Renal pelvis (tissue), 4 donors: ENCODE measurements around the gene C4B. TPM values are rescaled to one million over a fixed set of nuclear protein-coding genes. Genes with fewer than 3 reads are reported as not detected.
"Not testable (repeated sequence)": the region's sequence is repeated elsewhere in the genome, so short reads cannot be mapped to it uniquely, and the experiment has no call there.

Experiments used
- DNase-seq: peaks from one replicate; pipeline ENCODE4 v3.0.0-alpha.2; 2013
- polyA plus RNA-seq, 3 donors: library from polyadenylated mRNA; unstranded; fragments of 120-200 nt; gene quantifications; one replicate each; pipeline ENCODE4 v1.2.1, GENCODE V29; 2013; ENCODE audit not compliant: insufficient read length in 3 of 3

Gene C4B
- polyA plus RNA-seq, 3 donors, result 21.3 to 27.5 (median 22.2) TPM

DNA sequence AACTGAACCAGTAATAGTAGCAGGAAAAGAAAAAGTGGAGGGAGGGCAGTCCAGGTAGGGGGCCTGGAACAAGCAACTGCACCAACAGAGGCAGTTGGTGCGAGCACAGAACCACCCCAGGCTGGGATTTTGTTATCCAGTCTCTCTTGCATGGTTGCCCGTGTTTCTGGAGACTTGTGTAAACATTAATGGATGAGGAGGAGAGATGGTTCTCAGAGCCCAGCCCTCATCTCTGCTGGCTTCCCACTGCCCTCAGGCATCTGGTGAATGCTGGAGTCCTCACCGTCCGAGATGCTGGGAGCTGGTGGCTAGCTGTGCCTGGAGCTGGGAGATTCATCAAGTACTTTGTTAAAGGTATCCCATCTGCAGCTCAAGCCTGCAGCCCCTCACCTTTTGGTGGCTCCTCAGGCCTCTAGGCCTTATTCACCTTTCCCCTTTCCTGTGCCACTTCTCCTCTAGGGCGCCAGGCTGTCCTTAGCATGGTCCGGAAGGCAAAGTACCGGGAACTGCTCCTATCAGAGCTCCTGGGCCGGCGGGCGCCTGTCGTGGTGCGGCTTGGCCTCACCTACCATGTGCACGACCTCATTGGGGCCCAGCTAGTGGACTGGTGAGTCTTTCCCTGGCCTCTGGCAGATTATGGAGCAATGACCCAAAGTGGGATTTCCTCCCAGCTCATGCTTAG is 34.3 kb upstream of the C4B start:
- DNase-seq, result not testable (repeated sequence)

GRCh38 chr6:31980998-31981397 is 33.6 kb upstream of the C4B start:
- not testable (repeated sequence) for DNase-seq

DNA sequence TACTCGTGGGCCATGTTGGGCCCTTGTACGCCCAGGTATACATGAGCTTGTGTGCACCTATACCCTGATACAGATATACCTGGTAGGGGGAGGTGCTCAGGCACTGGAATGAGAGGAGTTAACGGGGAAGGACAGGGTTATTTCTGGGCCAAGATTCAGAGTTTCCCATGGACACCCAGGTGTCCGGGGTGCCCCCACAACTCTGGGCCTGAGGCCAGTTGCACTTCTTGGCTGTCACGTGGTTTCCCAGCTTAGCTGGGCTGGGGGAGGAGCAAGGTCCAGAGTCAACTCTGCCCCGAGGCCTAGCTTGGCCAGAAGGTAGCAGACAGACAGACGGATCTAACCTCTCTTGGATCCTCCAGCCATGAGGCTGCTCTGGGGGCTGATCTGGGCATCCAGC is 32.9 kb upstream of the C4B start, which contains the start of gene C4A:
TSS of gene C4A (plus strand) at position 314 of the 400 bp plus-strand sequence. CDS start at position 365, 51 bp downstream.
- not testable (repeated sequence) for DNase-seq

GRCh38 chr6:31989363-31989762 is 25.2 kb upstream of the C4B start:
- not testable (repeated sequence) for DNase-seq

DNA sequence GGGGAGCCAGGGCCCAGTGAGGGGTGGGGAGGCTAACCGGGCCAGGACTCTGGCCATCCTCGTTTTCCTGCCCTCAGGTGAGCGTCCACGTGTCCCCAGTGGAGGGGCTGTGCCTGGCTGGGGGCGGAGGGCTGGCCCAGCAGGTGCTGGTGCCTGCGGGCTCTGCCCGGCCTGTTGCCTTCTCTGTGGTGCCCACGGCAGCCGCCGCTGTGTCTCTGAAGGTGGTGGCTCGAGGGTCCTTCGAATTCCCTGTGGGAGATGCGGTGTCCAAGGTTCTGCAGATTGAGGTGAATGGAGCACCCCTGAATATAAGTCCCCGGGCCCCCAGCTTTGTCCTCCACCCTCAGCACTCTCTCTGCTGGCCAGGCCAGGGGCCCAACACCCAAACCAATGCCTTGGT is 20.2 kb upstream of the C4B start:
- not testable (repeated sequence) for DNase-seq

GRCh38 chr6:31996385-31996784 is 18.2 kb upstream of the C4B start:
- not testable (repeated sequence) for DNase-seq

DNA sequence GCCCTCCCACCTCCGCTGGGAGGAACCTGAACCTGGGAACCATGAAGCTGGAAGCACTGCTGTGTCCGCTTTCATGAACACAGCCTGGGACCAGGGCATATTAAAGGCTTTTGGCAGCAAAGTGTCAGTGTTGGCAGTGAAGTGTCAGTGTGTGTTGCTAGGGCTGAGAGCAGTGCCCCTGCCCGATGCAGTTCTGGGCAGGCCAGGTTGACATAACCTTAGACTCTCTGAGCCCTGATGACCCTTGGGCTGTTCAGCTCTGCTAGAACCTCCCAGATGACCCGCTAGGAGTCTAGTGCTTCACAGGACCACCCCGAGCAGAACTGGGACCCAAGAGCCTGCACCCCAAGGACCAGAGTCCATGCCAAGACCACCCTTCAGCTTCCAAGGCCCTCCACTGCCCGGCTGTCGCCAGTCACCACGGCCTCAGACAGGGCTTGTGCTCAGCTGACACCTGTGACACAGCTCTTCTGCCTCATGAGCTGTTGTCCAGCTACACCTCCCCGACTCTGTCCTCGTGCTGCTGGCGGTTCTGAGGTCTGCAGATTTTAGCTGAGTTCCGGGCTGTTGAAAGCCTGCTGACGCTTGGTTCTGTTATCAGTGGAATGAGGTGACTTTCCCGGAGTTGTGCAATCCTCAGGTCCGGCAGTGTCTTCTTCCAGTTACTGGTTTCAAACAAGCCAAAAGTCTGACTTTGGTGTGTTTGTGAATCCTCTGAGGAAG is 11.9 kb upstream of the C4B start:
- not testable (repeated sequence) for DNase-seq

DNA sequence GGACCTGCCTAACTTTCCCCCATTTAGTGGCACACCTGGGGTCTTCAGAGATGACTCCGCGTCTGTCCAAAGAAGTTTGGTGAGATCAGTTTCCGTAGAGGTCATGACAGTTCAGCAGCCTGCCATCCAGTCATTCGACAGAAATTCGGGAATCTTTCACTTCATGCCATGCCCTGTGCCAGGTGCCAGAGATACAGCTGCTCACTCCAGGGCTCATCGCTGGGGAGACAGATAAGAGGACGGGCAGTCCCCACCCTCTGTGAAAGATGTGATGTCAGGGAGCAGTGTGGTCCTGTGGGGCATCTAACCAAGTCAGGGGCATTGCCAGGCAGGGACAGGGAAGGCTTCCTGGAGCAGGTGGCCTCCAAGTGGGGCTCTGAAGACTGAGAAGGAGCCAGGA is 11.3 kb upstream of the C4B start:
- not testable (repeated sequence) for DNase-seq

DNA sequence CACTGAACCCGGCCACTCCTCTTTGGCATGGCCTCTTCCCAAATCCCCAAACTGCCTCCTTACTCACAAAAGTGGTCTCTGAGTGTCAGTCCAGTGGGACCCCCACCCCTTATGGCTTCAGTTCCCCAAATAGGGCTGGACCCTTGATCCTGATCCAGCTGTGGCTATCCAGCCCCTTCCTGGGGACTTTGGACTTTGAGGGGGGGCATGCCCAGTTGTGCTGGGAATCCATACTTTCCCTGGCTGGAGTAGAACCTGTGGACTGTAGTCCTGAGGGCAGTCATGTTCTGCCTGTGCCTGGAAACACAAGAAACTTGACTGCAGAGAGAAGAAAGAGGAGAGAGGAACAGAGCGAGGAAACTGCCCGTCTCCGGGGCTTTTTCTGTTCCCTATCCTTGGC is 10.2 kb upstream of the C4B start:
- DNase-seq, result not testable (repeated sequence)

DNA sequence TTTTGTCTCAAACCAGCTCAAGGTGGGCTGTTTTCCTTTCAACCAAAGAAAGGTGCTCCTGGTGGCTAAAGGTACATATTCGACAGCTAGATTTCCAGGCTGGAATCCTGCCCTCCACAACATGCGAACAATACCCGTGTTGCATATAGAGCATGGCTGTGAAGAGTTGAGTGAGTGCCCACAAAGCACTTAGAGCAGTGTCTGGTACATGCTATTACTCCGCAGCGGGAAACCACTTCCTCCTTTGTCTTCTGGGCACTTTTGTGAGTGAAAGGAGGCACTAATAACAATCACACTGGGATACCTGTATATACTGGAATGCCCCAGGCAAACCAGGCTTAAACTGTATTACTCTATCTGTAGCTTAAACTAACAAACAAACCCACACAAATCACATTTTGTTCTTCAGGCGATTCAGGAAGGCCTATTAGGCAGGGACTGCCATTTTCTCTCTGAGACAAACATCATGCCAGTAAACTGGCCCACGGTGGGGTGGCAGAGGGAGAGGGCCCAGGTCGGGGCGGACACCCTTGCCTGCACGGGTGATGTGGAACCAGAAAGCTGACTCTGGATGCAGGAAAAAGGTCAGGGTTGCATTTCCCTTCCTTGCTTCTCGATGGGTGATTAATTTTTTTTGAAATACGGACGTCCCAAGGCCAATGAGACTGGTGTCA is 9.6 kb upstream of the C4B start:
- DNase-seq, result not testable (repeated sequence)

DNA sequence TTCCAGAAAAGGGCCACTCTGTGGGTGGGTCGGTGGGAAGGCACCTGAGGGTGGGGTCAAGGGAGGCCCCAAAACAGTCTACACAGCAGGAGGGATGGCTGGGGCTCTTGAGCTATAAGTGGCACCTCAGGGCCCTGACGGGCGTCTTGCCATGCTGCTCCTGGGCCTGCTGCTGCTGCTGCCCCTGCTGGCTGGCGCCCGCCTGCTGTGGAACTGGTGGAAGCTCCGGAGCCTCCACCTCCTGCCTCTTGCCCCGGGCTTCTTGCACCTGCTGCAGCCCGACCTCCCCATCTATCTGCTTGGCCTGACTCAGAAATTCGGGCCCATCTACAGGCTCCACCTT is 9.1 kb upstream of the C4B start:
- not testable (repeated sequence) for DNase-seq

DNA sequence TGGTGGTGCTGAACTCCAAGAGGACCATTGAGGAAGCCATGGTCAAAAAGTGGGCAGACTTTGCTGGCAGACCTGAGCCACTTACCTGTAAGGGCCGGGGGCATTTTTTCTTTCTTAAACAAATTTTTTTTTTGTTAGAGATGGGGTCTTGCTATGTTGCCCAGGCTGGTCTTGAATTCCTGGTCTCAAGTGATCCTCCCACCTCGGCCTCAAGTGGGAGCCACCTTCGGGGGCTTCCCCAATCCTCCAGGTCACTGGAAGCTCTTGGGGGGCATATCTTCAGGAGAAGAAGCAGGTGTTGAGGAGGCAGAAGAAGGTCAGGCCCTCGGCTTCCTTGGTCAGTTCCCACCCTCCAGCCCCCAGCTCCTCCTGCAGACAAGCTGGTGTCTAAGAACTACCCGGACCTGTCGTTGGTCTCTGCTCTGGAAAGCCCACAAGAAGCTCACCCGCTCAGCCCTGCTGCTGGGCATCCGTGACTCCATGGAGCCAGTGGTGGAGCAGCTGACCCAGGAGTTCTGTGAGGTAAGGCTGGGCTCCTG is 8.5 kb upstream of the C4B start:
- DNase-seq, result not testable (repeated sequence)

GRCh38 chr6:32007086-32007485 is 7.5 kb upstream of the C4B start:
- DNase-seq, result not testable (repeated sequence)

- not testable (repeated sequence) for DNase-seq
Observed at GRCh38 chr6:32008037-32008436, 6.6 kb upstream of the C4B start.

DNA sequence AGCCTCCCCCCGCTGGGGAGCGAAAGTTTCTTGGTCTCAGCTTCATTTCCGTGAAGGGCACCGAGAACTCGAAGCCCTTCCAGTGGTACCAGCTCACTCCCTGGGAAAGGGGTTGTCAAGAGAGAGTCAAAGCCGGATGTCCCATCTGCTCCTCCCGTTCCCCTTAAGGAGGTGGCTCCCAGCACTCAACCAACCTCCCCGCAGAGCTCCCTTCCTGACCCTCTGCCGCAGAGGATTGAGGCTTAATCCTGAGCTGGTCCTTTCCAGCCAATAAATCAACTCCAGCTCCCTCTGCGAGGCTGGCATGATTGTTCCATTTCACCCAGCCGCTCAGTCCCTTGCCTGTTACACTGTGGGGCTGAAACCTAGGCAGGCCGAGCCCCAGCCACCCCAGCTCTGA is 6.0 kb upstream of the C4B start:
- not testable (repeated sequence) for DNase-seq

GRCh38 chr6:32009537-32009936 is 5.1 kb upstream of the C4B start:
- DNase-seq, result not testable (repeated sequence)

- DNase-seq, result not testable (repeated sequence)
Observed at GRCh38 chr6:32010856-32011530, 3.6 kb upstream of the C4B start.

DNA sequence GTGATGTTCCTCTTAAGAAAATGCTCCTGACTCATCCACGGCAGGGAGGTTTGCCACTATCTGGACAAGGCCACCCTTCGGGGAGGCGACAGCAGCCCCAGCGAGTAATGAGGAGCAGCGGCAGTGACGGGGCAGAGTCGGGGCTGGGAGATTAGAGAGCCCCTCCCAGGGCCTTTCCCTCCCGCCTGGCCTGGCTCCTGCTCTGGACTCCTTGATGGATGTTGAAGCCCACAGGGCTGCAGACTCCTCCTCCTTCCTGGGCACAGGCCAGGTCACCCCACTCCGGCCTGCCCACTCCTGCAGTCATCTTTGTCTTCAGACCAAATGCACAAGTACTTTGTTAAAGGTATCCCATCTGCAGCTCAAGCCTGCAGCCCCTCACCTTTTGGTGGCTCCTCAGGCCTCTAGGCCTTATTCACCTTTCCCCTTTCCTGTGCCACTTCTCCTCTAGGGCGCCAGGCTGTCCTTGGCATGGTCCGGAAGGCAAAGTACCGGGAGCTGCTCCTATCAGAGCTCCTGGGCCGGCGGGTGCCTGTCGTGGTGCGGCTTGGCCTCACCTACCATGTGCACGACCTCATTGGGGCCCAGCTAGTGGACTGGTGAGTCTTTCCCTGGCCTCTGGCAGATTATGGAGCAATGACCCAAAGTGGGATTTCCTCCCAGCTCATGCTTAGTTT is 1.5 kb upstream of the C4B start:
- not testable (repeated sequence) for DNase-seq

- not testable (repeated sequence) for DNase-seq
Observed at GRCh38 chr6:32013738-32014137, 857 bp upstream of the C4B start.

DNA sequence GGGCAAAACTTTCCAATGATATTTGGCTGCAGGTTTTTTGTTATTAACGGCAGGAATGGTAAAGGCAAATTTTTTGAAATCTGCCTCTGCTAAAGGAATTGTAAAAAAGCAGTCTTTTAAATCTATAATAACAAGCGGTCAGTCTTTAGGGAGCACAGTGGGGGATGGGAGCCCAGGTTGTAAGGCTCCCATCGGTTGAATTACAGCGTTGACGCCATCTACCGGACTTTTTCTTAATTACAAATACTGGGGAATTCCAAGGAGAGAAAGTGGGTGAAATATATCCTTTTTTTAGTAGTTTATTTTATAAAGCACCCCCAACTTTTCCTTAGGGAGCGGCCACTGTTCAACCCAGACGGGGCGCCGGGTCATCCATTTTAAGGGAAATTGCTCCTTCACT is 7.5 kb downstream of the C4B start:
- not testable (repeated sequence) for DNase-seq

DNA sequence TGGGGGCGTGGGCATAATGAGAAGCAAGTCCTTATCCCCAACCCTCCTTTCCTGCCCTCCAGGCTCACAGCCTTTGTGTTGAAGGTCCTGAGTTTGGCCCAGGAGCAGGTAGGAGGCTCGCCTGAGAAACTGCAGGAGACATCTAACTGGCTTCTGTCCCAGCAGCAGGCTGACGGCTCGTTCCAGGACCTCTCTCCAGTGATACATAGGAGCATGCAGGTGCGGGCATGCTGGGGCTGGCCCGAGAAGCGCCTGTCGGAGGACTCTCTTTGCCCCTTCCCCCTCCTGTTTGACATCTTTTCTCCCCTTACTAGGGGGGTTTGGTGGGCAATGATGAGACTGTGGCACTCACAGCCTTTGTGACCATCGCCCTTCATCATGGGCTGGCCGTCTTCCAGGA is 14.0 kb downstream of the C4B start:
- DNase-seq, result not testable (repeated sequence)
